ENCODE data around the gene EPB41L5. TPM values are rescaled to one million over a fixed set of nuclear protein-coding genes. Genes with fewer than 3 reads are reported as not detected.
"Not testable (repeated sequence)": the region's sequence is repeated elsewhere in the genome, so short reads cannot be mapped to it uniquely, and the experiment has no call there.

Gene EPB41L5
- total RNA-seq: 15.7 and 23.2 TPM in 2 replicates

- peak; percentile 90 for DNase-seq (ENCODE audit: low read depth in 2 of 2)
These were observed at the start of gene EPB41L5 for GRCh38 chr2:120012771-120013596. EPB41L5 (plus strand) TSS chr2:120013077; CDS start chr2:120019085, 6,008 bp downstream.

GRCh38 chr2:119981896-119982295, 31.0 kb upstream of the EPB41L5 start:
- DNase-seq (ENCODE audit: low read depth in 2 of 2): no peak

- no peak for DNase-seq (ENCODE audit: low read depth in 2 of 2)
These were observed 30.4 kb upstream of the EPB41L5 start for GRCh38 chr2:119982506-119982905.

GRCh38 chr2:119983108-119983507, 29.8 kb upstream of the EPB41L5 start:
- no peak for DNase-seq (ENCODE audit: low read depth in 2 of 2)

GRCh38 chr2:119996148-119996547, 16.7 kb upstream of the EPB41L5 start:
- DNase-seq (ENCODE audit: low read depth in 2 of 2): peak in 1 of 2 donors; percentile 17

GRCh38 chr2:119996896-119997891, 15.7 kb upstream of the EPB41L5 start:
- not testable (repeated sequence) for DNase-seq (ENCODE audit: low read depth in 2 of 2)

- DNase-seq (ENCODE audit: low read depth in 2 of 2): no peak
These were observed 11.4 kb upstream of the EPB41L5 start for GRCh38 chr2:120001471-120001870.

- no peak for DNase-seq (ENCODE audit: low read depth in 2 of 2)
These were observed 8.6 kb upstream of the EPB41L5 start for GRCh38 chr2:120004254-120004653.

- DNase-seq (ENCODE audit: low read depth in 2 of 2): no peak
These were observed 6.9 kb upstream of the EPB41L5 start for GRCh38 chr2:120005834-120006521.

- DNase-seq (ENCODE audit: low read depth in 2 of 2): no peak
These were observed 5.0 kb upstream of the EPB41L5 start for GRCh38 chr2:120007851-120008250.

GRCh38 chr2:120012363-120012762, 514 bp upstream of the EPB41L5 start:
- no peak for DNase-seq (ENCODE audit: low read depth in 2 of 2)

- DNase-seq (ENCODE audit: low read depth in 2 of 2): peak in 1 of 2 donors; percentile 40
These were observed 833 bp downstream of the EPB41L5 start for GRCh38 chr2:120013597-120014223.

- DNase-seq (ENCODE audit: low read depth in 2 of 2): no peak
These were observed 1.5 kb downstream of the EPB41L5 start for GRCh38 chr2:120014226-120014980.

GRCh38 chr2:120016800-120017199, 3.9 kb downstream of the EPB41L5 start:
- no peak for DNase-seq (ENCODE audit: low read depth in 2 of 2)

- peak in 1 of 2 donors; percentile 11 for DNase-seq (ENCODE audit: low read depth in 2 of 2)
These were observed 4.3 kb downstream of the EPB41L5 start for GRCh38 chr2:120017201-120017600.

- no peak for DNase-seq (ENCODE audit: low read depth in 2 of 2)
These were observed 5.7 kb downstream of the EPB41L5 start for GRCh38 chr2:120018549-120018948.

GRCh38 chr2:120020554-120020953, 7.7 kb downstream of the EPB41L5 start:
- no peak for DNase-seq (ENCODE audit: low read depth in 2 of 2)

- not testable (repeated sequence) for DNase-seq (ENCODE audit: low read depth in 2 of 2)
These were observed 9.6 kb downstream of the EPB41L5 start for GRCh38 chr2:120022505-120022904.

- no peak for DNase-seq (ENCODE audit: low read depth in 2 of 2)
These were observed 14.0 kb downstream of the EPB41L5 start for GRCh38 chr2:120026890-120027289.

GRCh38 chr2:120028795-120029194, 15.9 kb downstream of the EPB41L5 start:
- DNase-seq (ENCODE audit: low read depth in 2 of 2): no peak
